Kidney (tissue), 14 donors: ENCODE data around the gene F7. TPM values are rescaled to one million over a fixed set of nuclear protein-coding genes. Genes with fewer than 3 reads are reported as not detected.

Experiments used
- DNase-seq, 5 donors: peaks; one replicate each; pipeline ENCODE4 v3.0.0-alpha.2; 2013 to 2020
- FAIRE-seq: peaks from 2 replicates; lab custom pipeline; 2012; peaks lifted over from hg19 to GRCh38; lab: Jason Lieb, UNC
- H3K27ac ChIP-seq, 2 donors: one replicate each; pipeline ENCODE4 v1.7.0; 2013; ENCODE audit warnings: low read depth in 2 of 2, low read length in 2 of 2, inconsistent platforms in 1 of 2
- H3K27me3 ChIP-seq: one replicate; pipeline ENCODE4 v1.7.1; 2013; ENCODE audit warnings: low read length, inconsistent platforms; ENCODE audit not compliant: control insufficient read depth, insufficient read depth
- H3K36me3 ChIP-seq, 3 donors: one replicate each; pipeline versions ENCODE4 v1.7.0 to v1.7.1; 2013; ENCODE audit warnings: low read length in 3 of 3, control low read depth in 1 of 3, inconsistent platforms in 1 of 3; ENCODE audit not compliant: insufficient read depth in 3 of 3, control insufficient read depth in 2 of 3
- H3K4me1 ChIP-seq, 3 donors: one replicate each; pipeline versions ENCODE4 v1.7.0 to v1.7.1; 2013; ENCODE audit warnings: low read length in 3 of 3, inconsistent platforms in 1 of 3, low read depth in 1 of 3; ENCODE audit not compliant: control insufficient read depth in 2 of 3, insufficient read depth in 2 of 3
- H3K4me3 ChIP-seq, 3 donors: one replicate each; pipeline versions ENCODE4 v1.7.0 to v1.8.1; 2013; ENCODE audit warnings: low read length in 3 of 3, control low read depth in 1 of 3, inconsistent platforms in 1 of 3
- H3K9ac ChIP-seq, 3 donors: one replicate each; pipeline versions ENCODE4 v1.7.0 to v1.7.1; 2013; ENCODE audit warnings: low read length in 3 of 3, control low read depth in 1 of 3, inconsistent platforms in 1 of 3
- H3K9me3 ChIP-seq, 3 donors: one replicate each; pipeline versions ENCODE4 v1.7.0 to v1.7.1; 2013; ENCODE audit warnings: low read length in 3 of 3, control low read depth in 1 of 3, inconsistent platforms in 1 of 3; ENCODE audit not compliant: control insufficient read depth in 2 of 3, insufficient read depth in 1 of 3
- CTCF ChIP-seq: IDR thresholded peaks from 3 replicates; pipeline ENCODE4 v1.5.1; 2012; ENCODE audit warnings: mild to moderate bottlenecking, moderate library complexity, borderline replicate concordance; ENCODE audit not compliant: insufficient read depth; ENCODE audit errors: extremely low read depth
- intact Hi-C: fragments of 100-400 bp; cut with DNase I; formaldehyde crosslinking; loops from one replicate; pipeline ENCODE4 v1.11.1; 2022
- polyA plus RNA-seq: library from polyadenylated mRNA; stranded (reverse); fragments of 350-450 nt; fragmentation: Illumina TruSeq; extraction: RNeasy Lipid Tissue Mini Kit (QIAGEN cat#74804); gene quantifications from one replicate; pipeline ENCODE4 v1.2.3, GENCODE V29; 2014; ENCODE audit warnings: low read depth, low replicate concordance; ENCODE audit not compliant: insufficient read depth
- total RNA-seq: library from RNA; stranded (reverse); fragmentation: NEBNext Ultra II Directional; extraction: Animal tissue kit (Norgen Biotek cat#: 25700); gene quantifications from one replicate; pipeline ENCODE4 v1.2.1, GENCODE V29; 2021
- donor health status: control.
- donor health status: control.
- donor health status: control.
- donor health status: control.
- donor health status: control.
- donor health status: DM: yes; HTN: yes; CAD: no.
- donor health status: Normal renal cell carcinoma (clear cell type).

Gene F7
- total and polyA plus RNA-seq, 2 donors from 2014 or later: 0.16 to 0.52 TPM

- no peak overlapping the region for H3K9ac ChIP-seq
- TF ChIP-seq CTCF: no peak
- no peak overlapping the region for H3K27ac ChIP-seq
- intact Hi-C loops: no loop called here
- no peak overlapping the region for H3K4me3 ChIP-seq
- no peaks in the 10 kb centered on the region for H3K4me1 ChIP-seq
- peaks cover 0 to 8% (median 3%) of the 10 kb centered on the region in 3 donors for H3K36me3 ChIP-seq
- H3K27me3 ChIP-seq: no peaks in the 10 kb centered on the region
- DNase-seq: peak in 1 of 5 donors; percentile 46
- H3K9me3 ChIP-seq: no peaks in the 10 kb centered on the region
- no peak for FAIRE-seq
Observed at GRCh38 chr13:113058129-113058987, 47.2 kb upstream of the F7 start.

GRCh38 chr13:113058988-113059850 is 46.4 kb upstream of the F7 start:
- Histone ChIP-seq H3K27ac (no peak overlapping the region), H3K4me1 (no peaks in the 10 kb centered on the region), H3K27me3 (no peaks in the 10 kb centered on the region), H3K36me3 (peaks cover 0 to 5% (median 5%) of the 10 kb centered on the region in 3 donors), H3K9ac (no peak overlapping the region), H3K4me3 (no peak overlapping the region), H3K9me3 (no peaks in the 10 kb centered on the region)
- intact Hi-C loops: no loop called here
- FAIRE-seq: no peak
- DNase-seq: peak in 1 of 5 donors; percentile 43
- TF ChIP-seq CTCF: no peak

GRCh38 chr13:113059891-113060290 is 45.7 kb upstream of the F7 start:
- DNase-seq (peak in 1 of 5 donors; percentile 62), FAIRE-seq (no peak)
- Histone ChIP-seq H3K27ac (no peak overlapping the region), H3K36me3 (peaks cover 0 to 8% (median 5%) of the 10 kb centered on the region in 3 donors), H3K4me1 (no peaks in the 10 kb centered on the region), H3K4me3 (no peak overlapping the region), H3K27me3 (no peaks in the 10 kb centered on the region), H3K9me3 (no peaks in the 10 kb centered on the region), H3K9ac (no peak overlapping the region)
- no peak for TF ChIP-seq CTCF
- intact Hi-C loops: no loop called here
